ENCODE measurements around the gene OSBP2.

OSBP2 gene

DNA sequence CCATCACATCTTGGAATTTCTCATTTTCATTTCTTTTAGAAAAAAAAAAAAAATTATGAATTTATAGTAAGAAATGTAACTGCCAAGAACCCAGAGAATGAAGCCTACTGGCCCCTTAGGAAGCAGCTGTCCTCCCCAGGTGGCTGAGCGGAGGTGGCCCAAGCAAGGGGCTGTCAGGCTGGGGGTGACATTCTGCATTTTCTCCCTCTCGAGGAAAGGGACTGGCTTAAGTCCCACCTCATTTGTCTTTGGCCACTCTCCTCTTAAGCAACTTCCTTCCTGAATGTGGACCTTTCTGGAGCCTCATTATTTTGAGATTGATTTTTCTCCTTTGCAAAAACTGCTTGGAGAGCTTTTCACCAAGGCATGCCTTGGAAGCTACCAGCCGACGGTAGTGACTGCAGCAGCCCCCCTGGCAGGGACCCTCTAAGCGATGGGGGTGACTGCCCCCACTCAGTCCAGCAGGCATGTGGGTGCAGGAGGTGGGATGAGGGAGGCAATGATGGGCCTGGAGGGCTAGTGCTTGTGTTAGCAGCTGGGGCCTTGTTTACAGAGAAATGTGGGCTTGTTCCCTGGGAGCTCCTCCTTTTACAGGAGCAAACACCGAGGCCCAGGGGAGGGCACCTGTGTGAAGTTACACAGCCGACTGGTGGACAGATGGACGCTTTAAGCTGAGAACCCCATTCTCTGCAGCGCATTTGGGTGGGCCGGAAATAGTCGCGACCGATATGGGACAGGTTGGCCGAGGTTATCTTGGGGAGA, 162.2 kb downstream of the OSBP2 start:
- DNase-seq: no peak

GRCh38 chr22:30857791-30858190, 163.1 kb downstream of the OSBP2 start:
- no peak for DNase-seq

DNA sequence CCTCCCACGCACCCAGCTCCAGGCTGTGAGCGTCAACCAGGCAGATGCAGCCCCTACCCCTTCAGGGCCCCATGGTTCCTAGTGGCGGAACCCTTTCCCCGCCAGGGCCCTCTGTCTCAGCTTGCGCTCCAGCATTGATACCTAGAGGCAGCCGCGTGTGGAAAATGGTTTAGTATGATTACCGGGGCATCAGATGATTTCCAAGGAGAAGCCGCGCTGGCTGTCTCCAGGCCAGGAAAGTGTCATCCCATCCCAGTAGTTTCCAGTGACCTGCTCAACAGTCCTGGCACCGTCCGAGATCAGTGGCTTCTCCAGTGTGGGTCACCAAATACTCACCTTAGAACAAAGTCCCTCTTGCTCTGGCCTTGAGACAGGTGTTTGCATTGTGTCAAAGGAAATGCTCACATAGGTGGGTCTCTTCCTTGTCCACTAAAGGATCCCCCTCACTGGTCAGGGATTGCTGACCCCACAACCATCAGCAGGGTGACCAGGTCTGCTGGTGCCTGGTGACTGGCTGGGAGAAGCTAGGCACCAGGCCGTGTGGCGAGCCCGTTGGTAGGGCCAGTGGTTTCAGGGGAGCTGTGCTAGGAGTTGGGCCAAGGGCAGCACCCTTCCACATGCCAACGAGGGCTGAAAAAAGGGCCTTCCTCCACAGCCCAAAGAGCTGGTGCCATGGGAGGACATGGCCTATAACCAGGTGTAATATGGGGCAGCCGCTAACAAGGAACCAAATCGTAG, 164.5 kb downstream of the OSBP2 start:
- no peak for DNase-seq

DNA sequence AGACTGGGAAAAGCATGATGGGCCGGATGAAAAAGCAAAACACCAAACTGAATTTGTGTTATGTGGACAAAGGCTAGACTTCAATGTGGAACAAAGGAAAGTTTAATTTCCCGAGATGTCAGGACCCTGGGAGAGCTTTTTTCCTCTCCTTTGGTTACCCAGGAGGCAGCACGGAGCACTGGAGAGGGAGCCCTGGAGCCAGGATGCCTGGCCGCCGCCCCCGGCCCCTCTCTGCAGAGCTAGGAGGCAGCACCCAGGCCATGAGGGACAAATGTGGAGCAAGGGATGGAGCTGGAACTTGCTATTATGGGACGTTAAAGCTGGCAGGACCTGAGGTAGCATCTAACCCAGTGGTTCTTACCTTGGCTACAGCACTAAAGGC, 165.0 kb downstream of the OSBP2 start:
- no peak for DNase-seq

GRCh38 chr22:30860176-30861105, 165.8 kb downstream of the OSBP2 start:
- DNase-seq: no peak

GRCh38 chr22:30861131-30861530, 166.5 kb downstream of the OSBP2 start:
- DNase-seq: no peak

DNA sequence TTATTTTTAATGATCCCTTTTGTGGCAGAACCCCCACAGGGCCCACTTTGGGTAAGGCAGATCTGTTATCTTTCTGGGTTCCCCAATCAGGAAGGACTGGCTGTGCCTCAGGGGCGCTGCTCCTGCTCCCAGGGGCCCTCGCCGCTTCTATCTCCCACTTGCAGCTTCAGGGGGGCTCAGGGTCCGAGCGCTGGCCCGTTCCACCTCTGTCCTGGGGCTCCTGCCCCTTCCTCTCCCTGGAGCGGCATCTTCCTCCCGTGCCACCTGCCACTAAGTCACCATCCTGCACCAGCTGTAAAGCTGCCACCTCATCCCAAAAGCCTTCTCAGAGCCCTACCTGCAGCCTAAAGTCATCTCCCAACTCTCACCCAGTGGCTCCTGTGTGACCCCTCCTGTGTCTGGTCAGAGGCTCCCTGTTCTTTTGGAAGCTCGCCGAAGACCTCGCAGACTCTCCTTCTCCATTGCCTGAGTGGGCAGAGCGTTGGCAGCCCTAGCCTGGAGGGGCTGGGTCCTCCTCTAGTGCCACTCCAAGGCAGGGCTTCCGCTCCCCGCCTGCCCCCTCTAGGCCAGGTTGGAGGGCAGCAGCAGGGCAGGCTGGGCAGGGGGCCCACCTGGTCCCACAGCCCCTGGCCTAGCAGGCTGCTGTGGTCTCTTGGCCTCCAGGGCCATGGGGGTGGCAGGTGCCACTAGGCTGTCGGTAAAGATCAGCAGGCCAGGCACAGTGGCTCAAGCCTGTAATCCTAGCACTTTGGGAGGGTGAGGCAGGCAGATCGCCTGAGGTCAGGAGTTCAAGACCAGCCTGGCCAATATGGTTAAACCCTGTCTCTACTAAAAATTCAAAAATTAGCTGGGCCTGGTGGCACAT, 167.2 kb downstream of the OSBP2 start:
- no peak for DNase-seq

- no peak for DNase-seq
Measured at GRCh38 chr22:30863081-30863833, 168.6 kb downstream of the OSBP2 start.

- DNase-seq: no peak
Measured at GRCh38 chr22:30864441-30865420, 170.1 kb downstream of the OSBP2 start.

DNA sequence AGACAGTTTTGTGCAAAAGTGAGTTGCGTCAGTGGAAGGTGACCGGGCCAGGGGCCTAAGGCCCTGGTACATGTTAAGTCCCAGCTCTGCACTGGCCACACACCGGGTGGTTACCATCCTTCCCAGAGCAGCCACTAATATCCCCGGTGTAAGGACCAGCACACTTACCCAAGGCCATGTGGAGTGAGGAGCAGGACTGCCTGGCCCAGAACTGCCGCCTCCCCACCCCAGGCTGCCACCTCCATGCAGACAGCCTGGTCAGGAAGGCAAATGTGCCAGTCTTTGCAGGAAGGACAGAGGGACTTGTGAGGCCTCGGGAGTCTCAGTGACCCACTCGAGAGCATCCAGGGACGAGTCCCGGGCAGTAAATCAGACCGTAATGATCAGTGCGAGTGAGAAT, 171.0 kb downstream of the OSBP2 start:
- no peak for DNase-seq

- DNase-seq: no peak
Measured at GRCh38 chr22:30866216-30866615, 171.5 kb downstream of the OSBP2 start.

- no peak for DNase-seq
Measured at GRCh38 chr22:30866811-30867271, 172.2 kb downstream of the OSBP2 start.

DNA sequence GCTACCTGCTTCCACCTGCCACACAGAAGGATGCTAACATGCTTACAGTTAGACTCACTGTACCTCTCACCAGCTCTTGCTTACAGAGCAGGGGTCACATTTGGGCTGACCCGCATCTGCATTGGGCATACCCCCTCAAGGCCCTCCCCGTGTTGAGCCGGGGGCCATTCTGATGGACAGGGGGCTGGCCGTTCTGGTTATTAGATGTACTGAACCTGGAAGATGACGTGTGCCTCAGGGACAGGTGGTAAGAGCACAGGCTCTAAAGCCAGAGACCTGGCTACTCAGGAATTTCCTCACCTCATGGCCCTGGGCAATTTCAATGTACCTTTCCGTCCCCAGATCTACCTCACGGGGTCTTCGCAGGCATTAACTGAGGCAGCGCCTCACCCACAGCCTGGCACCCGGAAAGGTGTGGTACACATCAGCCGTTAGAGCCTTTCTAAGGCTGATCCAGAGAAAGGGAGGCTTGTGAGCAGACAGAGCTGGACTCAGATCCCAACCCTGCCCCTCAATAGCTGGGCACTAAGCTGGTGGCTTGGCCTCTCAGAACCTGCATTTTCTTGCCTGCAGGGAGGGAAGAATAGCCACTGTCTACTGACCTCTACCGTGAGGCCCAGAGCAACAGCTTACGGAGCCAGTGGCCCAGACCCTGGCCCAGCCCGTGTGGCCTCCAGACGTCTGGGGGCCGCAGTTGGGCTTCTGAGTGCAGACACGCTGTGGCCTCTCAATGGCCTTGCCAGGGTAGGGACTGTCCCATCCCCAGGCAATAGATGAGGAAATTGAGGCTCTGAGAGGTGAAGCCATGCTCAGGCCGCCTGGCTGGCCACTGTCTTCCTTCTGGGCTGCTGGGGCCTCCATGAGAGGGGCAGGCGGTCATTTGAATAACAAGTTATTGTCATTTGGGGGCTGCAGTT, 173.3 kb downstream of the OSBP2 start:
- no peak for DNase-seq

GRCh38 chr22:30868663-30869385, 174.2 kb downstream of the OSBP2 start:
- DNase-seq: no peak

DNA sequence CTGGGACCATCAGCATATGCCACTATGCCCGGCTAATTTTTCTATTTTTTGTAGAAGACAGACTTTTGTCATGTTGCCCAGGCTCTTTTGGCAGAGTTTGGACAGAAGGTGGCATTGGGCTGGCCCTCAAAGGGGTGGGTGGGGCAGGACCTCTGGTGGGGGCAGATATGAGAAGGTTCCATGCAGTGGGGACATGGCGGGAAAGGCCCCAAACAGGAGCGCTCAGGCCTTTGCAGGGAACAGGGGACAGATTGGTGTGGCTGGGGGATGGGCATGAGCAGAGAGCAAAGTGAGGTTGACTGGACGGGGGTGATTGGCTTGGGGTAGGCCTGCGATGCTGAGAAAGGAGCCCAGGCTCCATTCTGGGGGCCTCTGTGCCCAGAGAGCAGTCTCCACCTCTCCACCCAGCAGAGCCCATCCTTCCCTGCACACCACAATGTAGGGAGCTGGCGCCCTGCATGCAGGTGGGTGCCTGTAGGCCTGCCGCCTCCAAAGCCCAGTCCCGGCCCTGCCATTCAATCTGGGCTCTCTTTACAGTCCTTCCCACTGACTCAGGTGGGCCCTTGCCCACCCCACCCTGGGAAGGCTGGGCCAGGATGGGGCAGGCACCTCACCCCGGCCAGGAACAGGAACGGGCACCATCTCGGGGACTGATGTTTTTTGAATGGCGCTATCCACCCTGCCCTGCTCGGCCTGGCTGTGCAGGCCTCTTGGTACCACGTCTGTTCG, 175.2 kb downstream of the OSBP2 start:
- DNase-seq: no peak

- no peak for DNase-seq
Measured at GRCh38 chr22:30870451-30871345, 176.0 kb downstream of the OSBP2 start.
